Nephron (organoid): Measurements from ENCODE around the gene SLC6A6.

Experiments used
- H3K27ac Mint-ChIP-seq, 3 experiments: 2 replicates each; pipeline ENCODE4 v1.8.0; 2020; ENCODE audit warnings: mixed read lengths in 3 of 3, mild to moderate bottlenecking in 2 of 3, moderate library complexity in 1 of 3
- H3K27me3 Mint-ChIP-seq: 2 replicates; pipeline ENCODE4 v1.8.0; 2021; ENCODE audit warnings: low read depth, mild to moderate bottlenecking, moderate library complexity, mixed read lengths
- H3K36me3 Mint-ChIP-seq: 2 replicates; pipeline ENCODE4 v1.8.0; 2020; ENCODE audit warnings: low read depth, mixed read lengths
- H3K4me1 Mint-ChIP-seq: 2 replicates; pipeline ENCODE4 v1.8.0; 2020; ENCODE audit warnings: mixed read lengths
- H3K4me3 Mint-ChIP-seq, 3 experiments: 2 replicates each; pipeline ENCODE4 v1.8.0; 2020; ENCODE audit warnings: mild to moderate bottlenecking in 3 of 3, mixed read lengths in 3 of 3, moderate library complexity in 2 of 3
- H3K9me3 Mint-ChIP-seq: 2 replicates; pipeline ENCODE4 v1.8.0; 2020; ENCODE audit warnings: mixed read lengths
- TF ChIP-seq, protein P1 (sequence below), 3 experiments: fragments of 200-600 bp; sonication (generic); IDR thresholded peaks; one replicate each; pipeline ENCODE4 v1.5.0; 2021; ENCODE audit warnings: antibody characterized with exemption in 3 of 3; ENCODE audit not compliant: unreplicated experiment in 3 of 3

SLC6A6 gene

GRCh38 chr3:14483286-14483685, 80.9 kb downstream of the SLC6A6 start:
- Mint-ChIP-seq H3K27me3 (peaks cover 4% of the 10 kb centered on the region), H3K36me3 (peaks cover 47% of the 10 kb centered on the region), H3K4me1 (peaks cover 21% of the 10 kb centered on the region), H3K27ac (no peak overlapping the region), H3K9me3 (no peaks in the 10 kb centered on the region), H3K4me3 (no peak overlapping the region)
- TF ChIP-seq, protein P1, sequence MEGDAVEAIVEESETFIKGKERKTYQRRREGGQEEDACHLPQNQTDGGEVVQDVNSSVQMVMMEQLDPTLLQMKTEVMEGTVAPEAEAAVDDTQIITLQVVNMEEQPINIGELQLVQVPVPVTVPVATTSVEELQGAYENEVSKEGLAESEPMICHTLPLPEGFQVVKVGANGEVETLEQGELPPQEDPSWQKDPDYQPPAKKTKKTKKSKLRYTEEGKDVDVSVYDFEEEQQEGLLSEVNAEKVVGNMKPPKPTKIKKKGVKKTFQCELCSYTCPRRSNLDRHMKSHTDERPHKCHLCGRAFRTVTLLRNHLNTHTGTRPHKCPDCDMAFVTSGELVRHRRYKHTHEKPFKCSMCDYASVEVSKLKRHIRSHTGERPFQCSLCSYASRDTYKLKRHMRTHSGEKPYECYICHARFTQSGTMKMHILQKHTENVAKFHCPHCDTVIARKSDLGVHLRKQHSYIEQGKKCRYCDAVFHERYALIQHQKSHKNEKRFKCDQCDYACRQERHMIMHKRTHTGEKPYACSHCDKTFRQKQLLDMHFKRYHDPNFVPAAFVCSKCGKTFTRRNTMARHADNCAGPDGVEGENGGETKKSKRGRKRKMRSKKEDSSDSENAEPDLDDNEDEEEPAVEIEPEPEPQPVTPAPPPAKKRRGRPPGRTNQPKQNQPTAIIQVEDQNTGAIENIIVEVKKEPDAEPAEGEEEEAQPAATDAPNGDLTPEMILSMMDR (IDR thresholded peaks at IDR 0.05; ENCODE audit: unreplicated experiment in 3 of 3), result no peak

DNA sequence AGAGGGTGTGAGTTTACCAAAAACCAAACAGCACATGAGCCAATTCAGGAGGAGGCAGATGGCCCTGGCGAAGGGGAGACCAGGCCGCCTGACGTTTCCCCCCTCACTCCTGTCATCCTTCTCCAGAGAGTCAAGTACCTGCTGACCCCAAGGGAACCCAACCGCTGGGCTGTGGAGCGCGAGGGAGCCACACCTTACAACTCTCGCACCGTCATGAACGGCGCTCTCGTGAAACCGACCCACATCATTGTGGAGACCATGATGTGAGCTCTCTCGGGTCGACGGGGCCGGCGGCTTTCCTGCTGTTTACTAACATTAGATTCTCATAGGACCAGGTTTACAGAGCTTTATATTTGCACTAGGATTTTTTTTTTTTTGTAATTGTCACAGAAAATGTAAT, 82.3 kb downstream of the SLC6A6 start:
- TF ChIP-seq, protein P1 (IDR thresholded peaks at IDR 0.05; ENCODE audit: unreplicated experiment in 3 of 3), result no peak
- Mint-ChIP-seq H3K4me1 (peaks cover 21% of the 10 kb centered on the region), H3K9me3 (no peaks in the 10 kb centered on the region), H3K36me3 (peaks cover 40% of the 10 kb centered on the region), H3K4me3 (no peak overlapping the region), H3K27me3 (no peaks in the 10 kb centered on the region), H3K27ac (no peak overlapping the region)

- TF ChIP-seq, protein P1 (IDR thresholded peaks at IDR 0.05; ENCODE audit: unreplicated experiment in 3 of 3), result no peak
- Mint-ChIP-seq H3K27ac (no peak overlapping the region), H3K4me3 (no peak overlapping the region), H3K4me1 (peaks cover 18% of the 10 kb centered on the region), H3K36me3 (peaks cover 45% of the 10 kb centered on the region), H3K9me3 (no peaks in the 10 kb centered on the region), H3K27me3 (no peaks in the 10 kb centered on the region)
Measured at GRCh38 chr3:14485981-14486380, 83.6 kb downstream of the SLC6A6 start.

DNA sequence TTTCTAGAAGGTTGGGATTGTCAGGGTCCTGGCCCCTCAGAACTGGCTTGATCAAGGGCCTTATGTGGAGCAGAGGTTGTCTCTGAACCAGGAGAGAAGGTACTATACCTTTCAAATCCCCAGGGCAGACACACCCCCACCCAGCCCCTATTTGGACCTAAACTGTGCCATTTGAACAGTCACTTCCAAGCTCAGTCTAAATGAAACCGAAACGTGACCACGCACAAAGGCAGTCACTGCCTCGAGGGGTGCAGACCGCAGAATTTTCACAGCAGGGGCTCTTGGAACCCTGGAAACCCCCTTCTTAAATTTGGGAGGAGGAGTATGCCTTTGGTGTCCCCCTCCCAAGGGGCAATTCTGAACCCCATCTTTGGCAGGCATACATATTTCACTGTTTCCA, 84.1 kb downstream of the SLC6A6 start:
- Mint-ChIP-seq H3K27me3 (no peaks in the 10 kb centered on the region), H3K27ac (peak overlapping the region in 1 of 3 experiments; percentile 14), H3K4me1 (peaks cover 16% of the 10 kb centered on the region), H3K36me3 (peaks cover 42% of the 10 kb centered on the region), H3K4me3 (no peak overlapping the region), H3K9me3 (no peaks in the 10 kb centered on the region)
- TF ChIP-seq, protein P1 (IDR thresholded peaks at IDR 0.05; ENCODE audit: unreplicated experiment in 3 of 3), result no peak

DNA sequence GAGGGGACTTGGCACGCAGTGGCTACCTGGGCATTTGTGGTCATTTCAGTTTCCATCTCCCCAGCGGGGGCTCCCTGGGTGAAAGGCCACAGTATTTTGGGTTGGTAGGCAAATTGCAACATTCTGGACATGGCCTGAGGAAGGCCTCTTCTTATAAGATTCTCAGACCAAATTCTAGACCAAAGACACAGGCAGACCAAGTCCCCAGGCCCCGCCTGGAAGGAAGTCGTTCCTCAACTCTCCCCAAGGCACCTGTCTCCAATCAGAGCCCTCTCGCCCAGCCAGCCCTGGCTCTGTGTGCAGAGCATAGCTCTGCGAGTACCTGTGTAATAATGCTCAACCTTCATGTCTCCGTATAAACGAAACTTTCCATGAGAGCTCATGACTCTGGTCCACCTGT, 84.7 kb downstream of the SLC6A6 start:
- Mint-ChIP-seq H3K4me3 (no peak overlapping the region), H3K4me1 (peaks cover 11% of the 10 kb centered on the region), H3K27ac (peak overlapping the region in 1 of 3 experiments; percentile 14), H3K36me3 (peaks cover 42% of the 10 kb centered on the region), H3K9me3 (no peaks in the 10 kb centered on the region), H3K27me3 (no peaks in the 10 kb centered on the region)
- TF ChIP-seq, protein P1 (IDR thresholded peaks at IDR 0.05; ENCODE audit: unreplicated experiment in 3 of 3), result no peak

DNA sequence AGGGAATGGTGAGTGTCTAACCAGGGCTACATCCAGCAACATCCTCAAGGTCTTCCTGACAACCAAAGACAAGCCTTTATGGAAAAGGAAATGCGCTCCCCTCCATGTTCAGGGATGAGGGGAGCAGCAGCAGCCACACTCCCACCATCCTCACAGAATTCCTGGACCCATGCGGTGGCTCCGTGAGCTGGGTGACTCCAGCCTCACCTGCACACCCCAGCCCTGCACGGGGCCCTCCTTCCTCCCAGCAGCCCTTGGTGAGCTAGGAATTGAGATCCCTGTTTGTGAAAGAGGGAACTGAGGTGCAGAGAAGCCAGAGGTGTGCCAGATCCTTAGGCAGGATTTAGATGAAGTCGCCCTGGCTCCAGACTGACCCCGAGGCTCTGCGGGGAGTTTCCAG, 85.4 kb downstream of the SLC6A6 start:
- Mint-ChIP-seq H3K36me3 (peaks cover 42% of the 10 kb centered on the region), H3K9me3 (no peaks in the 10 kb centered on the region), H3K4me3 (no peak overlapping the region), H3K4me1 (peaks cover 7% of the 10 kb centered on the region), H3K27ac (no peak overlapping the region), H3K27me3 (no peaks in the 10 kb centered on the region)
- TF ChIP-seq, protein P1 (IDR thresholded peaks at IDR 0.05; ENCODE audit: unreplicated experiment in 3 of 3), result no peak
